Hematopoietic multipotent progenitor cell treated with erythropoietin and hydrocortisone succinate and interleukin-3 and kit ligand, for 17 days (in vitro differentiated cells): ENCODE data around the gene APOL3.
A peak's percentile ranks its signal among the peaks of the same experiment; 100 is the strongest.
"Not testable (repeated sequence)": the region's sequence is repeated elsewhere in the genome, so short reads cannot be mapped to it uniquely, and the experiment has no call there.

ENCODE experiments used
- DNase-seq: peaks from one replicate; pipeline ENCODE4 v3.0.0-alpha.2; 2015; ENCODE audit warnings: low spot score

Gene APOL3

DNA sequence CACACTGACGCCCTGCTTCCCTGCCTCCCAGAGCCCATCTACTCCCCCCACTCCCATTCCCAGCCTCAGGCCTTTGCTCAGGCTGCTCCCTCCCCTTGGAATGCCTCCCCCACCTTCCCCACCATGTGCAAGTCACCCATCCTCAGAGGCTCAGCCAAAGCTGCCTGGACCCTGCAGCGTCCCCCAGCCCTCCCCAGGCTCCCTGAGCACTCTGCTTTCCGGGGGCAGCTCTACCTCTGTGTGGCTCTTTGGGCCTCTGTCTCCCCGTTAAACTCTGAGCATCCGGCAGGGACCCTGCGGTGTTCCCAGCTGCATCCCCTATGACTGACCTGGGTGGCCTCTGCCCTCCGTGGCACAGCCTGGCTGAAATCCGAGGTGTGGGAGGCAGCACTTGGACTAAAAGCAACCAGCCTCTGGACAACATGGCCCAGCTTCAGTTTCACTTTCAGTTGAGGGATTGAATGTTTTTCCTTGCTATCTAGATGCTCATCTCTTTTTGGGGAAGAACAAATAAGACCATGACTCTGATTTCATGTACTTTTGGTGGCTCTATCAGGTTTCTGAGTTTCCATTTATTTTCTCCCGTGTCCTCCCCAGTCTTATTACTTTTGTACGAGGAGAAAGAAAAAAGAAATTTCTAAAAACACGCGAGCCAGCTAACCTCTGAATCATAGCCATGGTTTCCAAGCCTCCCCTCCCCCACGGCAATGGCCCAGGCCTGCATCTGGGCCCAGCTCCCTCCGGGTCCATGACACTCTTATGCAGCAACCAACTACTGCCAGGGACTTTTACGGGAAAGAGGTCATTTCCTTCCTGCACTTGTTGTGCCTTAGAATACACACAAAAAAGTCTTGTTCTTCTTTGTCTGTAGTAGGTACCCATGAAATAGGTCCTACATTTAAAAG, 3.8 kb downstream of the APOL3 start:
- DNase-seq, result peak; percentile 83

DNA sequence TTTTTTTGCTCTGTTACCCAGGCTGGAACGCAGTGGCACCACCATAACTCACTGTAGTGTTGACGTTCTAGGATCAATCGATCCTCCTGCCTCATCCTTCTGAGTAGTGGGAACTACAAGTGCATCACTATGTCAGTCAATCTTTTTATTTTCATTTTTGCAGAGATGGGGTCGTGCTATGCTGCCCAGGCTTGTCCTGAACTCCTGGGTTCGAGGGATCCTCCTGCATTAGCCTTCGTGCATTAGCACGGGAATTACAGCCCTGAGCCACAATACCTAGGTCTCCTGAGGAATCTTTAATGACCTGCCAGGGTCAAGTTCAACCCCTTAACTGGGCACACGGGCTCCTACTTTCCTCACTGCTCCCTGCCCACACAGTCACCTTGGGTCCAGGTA, 4.4 kb downstream of the APOL3 start:
- peak; percentile 28 for DNase-seq

DNA sequence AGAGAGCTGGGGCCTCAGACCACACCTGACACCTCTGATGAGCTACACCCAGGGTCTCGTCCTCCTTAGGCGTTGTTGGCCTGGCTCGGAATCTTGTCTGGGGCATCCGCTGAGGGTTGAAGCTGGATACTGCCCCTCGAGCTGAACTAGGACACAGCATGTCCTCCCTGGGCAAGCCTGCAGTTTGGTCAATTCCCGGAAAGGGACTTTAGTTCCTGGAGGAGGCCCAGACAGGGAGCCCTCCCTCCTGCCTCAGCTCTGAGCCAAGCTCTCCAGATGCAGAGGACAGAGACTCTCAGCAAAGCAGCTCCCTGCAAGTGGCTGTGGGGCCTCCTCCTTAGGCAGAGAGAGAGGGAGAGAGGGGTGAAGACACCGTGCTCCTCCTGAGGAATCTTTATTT, 4.9 kb downstream of the APOL3 start:
- DNase-seq, result peak; percentile 43

DNA sequence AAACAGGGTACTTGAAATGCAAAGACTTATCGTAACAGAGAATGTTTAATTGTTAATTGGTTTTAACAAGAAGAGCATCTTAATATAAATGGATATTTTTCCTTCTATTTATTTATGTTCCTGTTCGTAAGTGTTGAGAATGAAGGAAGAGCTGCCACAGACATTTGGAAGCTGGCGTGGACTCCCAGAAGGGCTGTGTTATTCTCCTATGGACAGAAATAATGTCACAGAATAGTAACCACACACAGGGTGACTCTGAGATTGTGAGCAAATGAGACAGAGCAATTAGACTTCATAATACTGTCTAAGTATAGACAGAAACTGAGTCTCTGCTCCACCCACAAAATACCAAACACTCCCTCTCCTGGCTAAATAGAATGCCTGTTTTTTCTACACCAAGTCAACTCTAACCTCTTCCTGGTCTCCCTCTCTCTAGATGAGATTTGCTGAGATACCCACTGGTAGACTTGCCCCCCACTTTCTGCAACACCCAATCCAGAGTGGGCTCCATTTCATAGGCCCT, 6.1 kb downstream of the APOL3 start:
- DNase-seq, result peak; percentile 67

DNA sequence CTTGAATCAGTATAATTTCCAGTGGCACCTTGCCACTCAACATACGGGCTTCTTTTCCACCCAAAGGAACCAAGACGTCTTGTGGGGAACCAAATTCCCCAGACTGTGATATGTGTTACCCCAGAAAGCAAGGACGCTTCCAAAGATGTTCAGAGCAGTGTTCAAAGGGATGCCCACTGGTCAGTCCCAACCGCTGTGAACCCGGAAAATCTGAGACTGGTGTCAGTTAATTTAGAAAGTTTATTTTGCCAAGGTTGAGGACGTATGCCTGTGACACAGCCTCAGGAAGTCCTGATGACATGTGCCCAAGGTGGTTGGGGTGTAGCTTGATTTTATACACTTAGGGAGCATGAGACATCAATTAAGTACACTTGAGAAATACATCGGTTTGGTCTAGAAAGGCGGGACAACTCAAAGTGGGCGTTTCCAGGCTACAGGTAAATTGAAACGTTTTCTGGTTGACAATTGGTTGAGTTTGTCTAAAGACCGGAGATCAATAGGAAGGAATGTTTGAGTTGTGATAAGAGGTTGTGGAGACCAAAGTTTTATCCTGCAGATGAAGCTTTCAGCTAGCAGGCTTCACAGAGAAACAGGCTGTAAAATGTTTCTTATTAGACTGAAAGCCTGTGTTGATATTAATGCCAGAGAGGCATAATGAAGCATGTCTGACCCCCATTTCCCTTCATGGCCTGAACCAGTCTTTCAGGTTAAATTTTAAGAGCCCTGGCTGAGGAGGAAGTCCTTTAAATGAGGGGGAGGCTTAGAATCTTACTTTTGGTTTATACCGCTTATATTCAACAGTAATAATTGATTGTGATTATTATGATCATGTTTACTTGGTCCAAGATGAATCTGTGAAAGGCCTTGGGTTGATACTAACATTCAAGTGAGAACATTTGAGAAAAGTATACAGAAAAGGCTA, 6.8 kb downstream of the APOL3 start:
- peak; percentile 68 for DNase-seq

DNA sequence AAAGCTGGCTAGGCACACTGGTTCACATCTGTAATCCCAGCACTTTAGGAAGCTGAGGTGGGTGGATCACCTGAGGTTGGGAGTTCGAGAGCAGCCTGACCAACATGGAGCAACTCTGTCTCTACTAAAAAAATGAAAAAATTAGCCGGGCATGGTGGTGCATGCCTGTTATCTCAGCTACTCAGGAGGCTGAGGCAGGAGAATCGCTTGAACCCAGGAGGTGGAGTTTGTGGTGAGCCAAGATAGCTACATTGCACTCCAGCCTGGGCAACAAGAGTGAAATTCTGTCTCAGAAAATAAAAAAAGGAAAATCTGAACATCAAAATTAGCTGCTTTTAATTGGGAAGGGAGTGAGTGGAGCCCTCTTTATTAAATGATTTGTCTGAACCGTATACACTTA, 7.7 kb downstream of the APOL3 start:
- DNase-seq, result peak; percentile 77

DNA sequence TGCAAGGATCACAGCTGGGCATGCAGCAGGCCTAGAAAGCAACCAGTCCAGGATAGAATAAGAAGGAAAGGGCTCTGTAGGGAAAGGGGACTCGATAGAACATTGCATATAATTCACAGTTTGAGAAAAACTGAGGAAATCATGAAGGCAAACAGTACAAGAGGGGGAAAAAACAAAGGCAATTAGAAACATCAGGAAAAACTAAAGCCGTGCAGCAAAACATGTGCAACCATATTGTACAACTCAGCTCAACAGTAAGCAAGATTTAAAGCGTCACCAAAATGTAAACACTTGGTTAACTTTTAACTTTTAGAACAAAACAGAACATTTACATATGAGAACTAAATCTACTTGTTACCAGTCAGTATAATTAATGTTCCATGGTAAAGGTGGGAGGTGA, 8.5 kb downstream of the APOL3 start:
- no peak for DNase-seq

DNA sequence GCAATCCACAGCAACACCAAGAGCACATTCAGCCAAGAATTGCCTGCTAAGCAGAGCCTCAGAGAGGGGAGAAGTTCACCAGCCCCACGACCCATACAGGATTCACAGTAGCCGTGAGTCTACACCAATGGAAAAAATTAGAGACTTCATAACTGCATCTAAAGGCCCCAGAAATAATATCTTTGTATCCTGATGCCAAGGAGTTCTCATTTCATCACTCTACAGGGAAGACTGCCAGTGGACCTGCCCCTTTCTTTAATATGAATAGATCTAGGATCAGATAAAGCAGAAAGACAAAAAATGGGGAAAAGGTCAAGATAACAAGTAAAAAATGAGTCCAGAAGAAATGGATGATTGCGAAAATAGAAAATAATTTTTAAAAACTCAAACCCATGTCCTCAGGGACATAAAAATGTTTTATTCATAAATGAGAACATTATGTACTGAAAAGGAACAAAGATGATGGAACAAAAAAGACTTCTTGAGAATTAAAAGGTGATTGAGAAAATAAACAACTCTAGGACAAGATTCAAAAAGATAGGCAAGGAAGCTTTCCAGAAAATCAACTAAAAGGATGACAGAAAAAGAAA, 9.5 kb downstream of the APOL3 start:
- peak; percentile 49 for DNase-seq

DNA sequence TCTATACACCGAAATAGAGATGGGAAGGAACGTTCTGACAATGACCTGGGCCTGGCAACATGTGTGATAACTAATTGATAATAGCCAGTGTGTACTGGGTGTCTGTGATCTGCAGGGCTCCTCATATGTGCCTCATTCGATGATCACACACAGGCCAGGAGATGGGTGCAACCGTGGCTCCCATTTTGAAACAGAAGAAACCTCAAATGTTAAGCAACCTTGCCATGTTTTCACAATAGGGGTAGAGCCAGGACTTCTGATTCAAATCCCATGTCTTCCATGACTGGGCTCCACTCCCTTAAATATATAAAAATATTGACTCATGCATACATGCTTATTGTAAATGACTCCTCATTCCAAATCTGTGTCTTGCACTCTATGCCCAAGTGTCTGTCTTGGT, 11.1 kb downstream of the APOL3 start:
- DNase-seq, result peak; percentile 25

DNA sequence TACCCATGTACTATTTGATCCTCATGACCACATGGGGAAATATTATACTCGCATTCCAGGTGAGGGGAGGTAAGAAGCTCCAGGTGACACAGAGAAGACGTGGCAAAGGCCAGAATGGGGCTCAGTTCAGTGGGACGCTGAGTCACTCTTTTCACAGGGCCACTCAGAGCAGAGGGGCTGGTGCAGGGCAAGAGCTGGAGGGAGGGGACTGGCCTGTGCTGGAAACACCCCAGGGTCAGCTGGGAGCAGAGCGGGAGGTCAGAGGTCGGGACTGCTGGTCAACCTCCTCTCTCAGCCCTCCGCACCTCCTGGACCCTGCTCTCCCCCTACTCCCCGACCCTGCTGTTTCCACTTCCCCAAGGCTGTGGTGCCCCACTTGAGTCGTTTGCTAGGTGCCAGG, 12.1 kb downstream of the APOL3 start:
- no peak for DNase-seq

DNA sequence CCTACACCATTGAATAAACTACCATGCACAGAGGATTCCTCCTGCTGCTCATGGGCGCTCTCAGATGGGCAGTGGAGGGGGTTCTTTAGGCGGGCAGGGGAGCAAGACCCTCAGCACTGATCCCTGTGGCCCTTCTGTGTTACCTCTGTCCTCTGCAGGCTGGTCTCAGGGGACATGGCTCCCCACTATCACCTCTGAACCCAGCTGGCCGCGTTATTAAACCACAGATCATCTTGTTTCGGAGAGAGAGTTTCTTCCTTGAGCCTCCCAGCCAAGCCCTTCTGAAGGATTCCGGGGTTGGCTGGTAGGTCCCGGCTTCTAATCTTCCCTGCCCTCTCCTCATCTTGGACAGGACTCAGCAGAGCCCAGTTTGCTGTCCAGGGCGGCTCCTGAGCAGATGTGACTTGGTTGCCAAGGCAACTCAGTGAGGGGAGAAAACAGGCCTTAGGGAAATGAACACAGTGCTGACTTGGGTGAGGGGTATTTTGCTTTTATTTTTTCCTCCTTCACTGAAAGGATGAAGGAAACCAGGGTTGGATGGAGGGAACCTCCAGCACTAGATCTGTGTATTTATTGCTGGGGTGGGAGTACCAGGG, 13.3 kb downstream of the APOL3 start:
- DNase-seq, result no peak

DNA sequence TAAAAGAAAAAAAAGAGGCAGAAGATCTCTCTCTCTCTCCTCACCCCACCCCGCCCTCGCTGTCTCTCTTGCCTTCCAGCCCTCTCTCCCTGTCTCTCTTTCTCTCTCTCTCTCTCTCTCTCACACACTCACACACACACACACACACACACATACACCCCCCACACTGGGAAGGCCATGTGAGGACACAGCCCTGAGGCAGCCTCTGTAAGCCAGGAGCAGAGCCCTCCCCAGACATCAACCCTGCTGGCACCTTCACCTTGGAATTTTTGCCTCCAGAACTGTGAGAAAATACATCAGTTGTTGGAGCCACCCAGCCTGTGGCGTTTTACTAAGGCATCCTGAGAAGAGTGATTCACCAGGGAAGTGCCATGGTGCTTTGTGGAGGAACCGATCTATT, 14.7 kb downstream of the APOL3 start:
- no peak for DNase-seq

DNA sequence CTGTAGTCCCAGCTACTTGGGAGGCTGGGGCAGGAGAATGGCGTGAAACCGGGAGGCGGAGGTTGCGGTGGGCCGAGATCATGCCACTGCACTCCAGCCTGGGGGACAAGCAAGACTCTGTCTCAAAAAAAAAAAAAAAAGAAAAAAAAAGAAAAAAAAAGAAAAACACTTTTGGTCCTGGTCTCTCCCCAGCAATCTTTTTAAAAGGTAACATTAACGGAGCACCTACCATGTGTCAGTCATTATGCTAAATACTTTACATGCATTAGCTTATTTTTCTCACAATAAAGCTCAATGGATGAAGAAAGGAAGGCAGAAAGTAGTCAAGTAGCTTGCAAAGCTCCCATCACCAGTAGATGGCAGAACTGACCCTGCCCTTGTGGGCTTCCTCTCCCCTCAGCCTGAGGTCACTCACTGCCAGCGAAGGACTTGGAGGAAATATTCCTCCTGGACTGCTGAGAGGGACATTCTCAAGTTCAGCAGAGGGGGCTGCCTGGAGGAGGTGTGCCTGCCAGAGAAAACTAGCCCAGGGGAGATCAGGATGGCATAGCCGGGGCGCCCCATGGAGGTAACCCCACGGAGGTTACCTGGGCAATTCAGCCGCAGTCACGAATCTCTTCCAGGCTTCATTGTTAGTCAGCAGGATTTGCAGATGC, 15.5 kb downstream of the APOL3 start:
- DNase-seq, result peak; percentile 70

DNA sequence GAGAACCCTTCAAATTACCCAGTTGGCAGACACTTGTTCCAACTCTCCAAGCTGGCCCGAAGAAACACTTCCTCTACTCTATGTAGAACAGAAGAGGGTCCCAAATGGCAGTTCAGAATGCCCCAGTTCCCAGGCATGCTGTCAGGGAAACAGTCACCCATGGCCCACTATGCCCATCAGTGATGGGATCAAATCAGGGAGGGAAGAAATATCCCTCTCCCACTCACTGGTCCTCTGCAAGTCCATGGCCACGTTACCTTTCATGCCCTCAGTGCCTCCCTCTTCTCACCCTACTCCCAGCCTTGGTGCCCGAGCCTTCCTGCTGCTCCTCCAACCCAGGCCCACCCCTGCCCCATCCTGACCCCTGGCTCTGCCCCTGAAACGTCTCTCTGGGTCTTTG, 16.6 kb downstream of the APOL3 start:
- DNase-seq, result no peak

DNA sequence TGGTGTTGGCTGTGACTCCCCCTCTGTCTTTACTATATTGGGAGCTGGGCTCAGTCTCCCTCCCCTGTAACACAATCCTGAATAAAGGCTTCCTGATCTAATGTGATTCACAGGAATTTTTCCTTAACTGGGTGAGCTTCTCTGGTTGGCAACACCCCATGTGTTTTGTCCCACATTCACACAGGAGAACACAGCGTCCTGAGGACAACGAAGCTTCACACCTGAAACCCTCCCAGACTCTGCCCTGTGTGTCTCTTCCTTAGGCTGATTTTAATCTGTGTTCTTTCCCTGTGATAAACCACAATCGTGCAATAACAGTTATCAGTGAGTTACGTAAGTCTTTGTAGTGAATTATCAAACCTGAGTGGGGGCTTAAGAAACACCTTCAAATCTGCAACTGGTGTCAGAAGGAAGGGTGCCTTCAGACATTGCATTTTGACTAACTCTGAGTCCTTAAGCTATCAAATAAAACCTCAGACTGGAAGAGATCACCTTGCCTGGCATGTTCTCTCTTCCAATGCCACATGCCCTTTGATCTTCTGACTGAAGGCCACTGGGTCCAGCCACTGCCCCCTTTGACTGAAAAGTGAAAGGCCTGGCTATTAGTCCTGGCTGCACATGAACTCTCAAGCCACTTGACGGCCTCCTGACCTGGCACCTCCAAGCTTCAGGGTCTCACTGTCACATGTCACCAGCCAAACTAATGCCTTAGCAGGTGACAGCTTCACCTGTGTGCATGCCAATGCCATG, 17.3 kb downstream of the APOL3 start:
- DNase-seq, result no peak

DNA sequence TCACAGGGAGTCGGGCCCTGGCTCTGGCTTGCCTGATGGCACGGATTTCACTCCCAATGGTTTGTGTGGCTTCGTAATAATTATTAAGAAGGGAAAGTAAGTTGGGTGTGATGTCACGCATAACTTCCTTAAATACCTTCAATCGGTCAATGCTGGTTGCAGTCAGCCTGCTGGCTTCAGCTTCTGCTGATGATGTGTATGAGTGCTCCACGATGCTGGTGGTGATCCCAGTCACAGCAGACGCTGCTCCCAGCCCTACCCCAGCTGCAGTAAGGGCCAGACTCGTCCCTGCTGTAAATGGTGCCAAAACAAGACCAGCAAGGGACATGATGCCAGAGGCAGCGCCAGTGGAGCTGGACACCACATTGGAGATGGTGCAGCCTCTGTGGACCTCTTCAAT, 19.1 kb downstream of the APOL3 start:
- no peak for DNase-seq

DNA sequence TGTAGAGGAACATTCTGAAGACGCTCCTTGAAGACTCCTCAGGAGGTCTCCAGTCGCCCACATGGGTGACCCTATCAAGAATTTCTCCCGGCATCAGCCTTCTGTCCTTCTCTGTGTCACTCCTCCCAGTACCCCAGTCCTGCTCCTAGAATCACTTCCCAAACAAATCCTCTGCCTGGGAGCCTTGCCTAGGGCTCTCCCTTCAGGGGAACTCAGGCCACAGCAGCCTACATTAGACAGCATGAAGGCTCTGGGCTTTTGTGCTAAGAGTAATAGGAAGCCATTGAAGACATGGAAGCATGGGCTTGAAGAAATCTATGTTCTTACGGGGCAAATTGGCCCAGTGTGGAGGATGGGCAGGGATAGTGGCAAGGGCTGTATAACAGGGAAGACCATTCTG, 21.8 kb downstream of the APOL3 start:
- not testable (repeated sequence) for DNase-seq

DNA sequence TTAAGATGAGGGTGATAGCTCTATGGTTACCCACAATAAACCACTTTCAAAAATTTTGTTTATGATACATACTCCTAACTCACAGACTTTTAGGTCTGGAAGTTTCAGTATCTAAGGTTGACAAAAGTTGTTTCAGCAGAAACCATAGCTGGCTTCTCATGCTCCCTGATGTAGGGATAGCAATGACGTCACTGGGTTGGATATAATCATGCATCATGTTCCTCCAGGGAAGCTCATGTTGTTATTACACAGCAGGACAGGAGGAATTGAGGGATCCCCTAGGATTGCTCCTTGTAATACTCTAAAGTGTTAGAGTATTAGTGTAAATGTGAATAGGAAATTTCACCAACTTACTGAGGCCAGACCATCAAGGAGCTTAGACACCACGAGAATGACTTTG, 23.6 kb downstream of the APOL3 start:
- no peak for DNase-seq

DNA sequence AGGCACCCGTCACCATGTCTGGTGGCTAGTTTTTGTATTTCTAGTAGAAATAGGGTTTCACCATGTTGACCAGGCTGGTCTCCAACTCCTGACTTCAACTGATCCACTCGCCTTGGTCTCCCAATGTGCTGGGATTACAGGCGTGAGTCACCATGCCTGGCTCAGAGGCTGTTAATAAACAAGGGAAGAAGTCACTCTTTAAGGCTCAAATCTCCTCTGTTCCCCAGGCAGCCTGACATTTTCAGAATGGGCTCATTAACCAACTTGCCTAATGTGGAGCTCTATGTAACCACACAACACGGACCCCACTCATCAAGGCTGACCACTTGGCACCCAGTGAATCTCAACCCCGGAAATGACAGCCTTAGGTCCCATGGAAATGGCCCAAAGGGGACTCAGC, 24.1 kb downstream of the APOL3 start:
- DNase-seq, result no peak

DNA sequence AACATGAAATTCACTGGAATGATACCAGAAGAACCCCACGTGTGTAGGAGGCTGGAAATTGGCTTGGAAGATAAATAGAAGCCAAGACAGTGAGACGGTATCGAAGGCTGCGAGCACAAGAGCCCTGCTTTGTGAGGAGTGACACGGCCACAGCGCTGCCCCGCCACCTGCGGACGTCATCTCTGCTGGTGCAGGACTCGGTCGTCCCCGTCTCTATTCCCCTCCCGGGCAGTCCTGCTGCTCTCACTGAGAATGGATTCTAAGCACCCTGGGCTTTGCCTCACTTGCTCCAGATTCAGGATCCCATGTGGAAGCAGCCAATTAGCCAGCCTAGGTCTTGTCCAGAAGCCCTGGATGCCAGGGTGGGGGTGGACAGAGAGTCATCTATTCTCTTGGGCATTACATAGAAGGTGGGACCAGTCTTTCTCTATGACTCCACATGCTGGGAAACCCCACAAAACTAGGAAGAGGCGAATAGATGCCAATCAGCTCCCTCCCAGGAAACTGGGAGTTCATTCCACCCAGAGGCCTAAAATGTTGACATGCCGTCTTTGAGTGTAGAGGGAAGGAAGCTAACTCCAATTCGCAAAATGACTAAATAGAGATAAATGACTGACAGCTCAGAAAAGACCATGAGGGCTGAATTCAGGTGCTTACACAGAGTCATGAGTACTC, 25.1 kb downstream of the APOL3 start:
- DNase-seq, result no peak
